GM23338 (cell line): ENCODE measurements around the gene TNRC18.
"Not testable (repeated sequence)": the region's sequence is repeated elsewhere in the genome, so short reads cannot be mapped to it uniquely, and the experiment has no call there.

Source experiments
- CREB1 ChIP-seq: fragments of 250-450 bp; sonication (Bioruptor Pico); IDR thresholded peaks from 2 replicates; pipeline ENCODE4 v1.5.0; 2020; ENCODE audit warnings: low read depth, mild to moderate bottlenecking, moderate library complexity
- CTCF ChIP-seq, 2 experiments: fragments of 200-600 bp in 1 of 2; sonication (generic) in 1 of 2; conservative IDR thresholded peaks; 2 replicates each; pipeline versions ENCODE4 v1.5.1 to v1.6.1; 2016 to 2017; ENCODE audit warnings: antibody characterized with exemption in 2 of 2, low read depth in 2 of 2, mild to moderate bottlenecking in 2 of 2, moderate library complexity in 1 of 2
- EZH2 ChIP-seq: fragments of 200-600 bp; sonication (generic); IDR thresholded peaks from one replicate; pipeline ENCODE4 v1.8.0; 2017; ENCODE audit warnings: antibody characterized with exemption, mild to moderate bottlenecking, low read depth; ENCODE audit not compliant: unreplicated experiment

GRCh38 chr7:5281598-5282500 is 141.8 kb downstream of the TNRC18 start:
- not testable (repeated sequence) for TF ChIP-seq EZH2; CTCF (conservative IDR thresholded peaks at IDR 0.05; ENCODE audit: low read depth in 2 of 2); CREB1 (CRISPR knock-in tag)
